ENCODE results near the gene ID2. TPM values are rescaled to one million over a fixed set of nuclear protein-coding genes. Genes with fewer than 3 reads are reported as not detected.

ID2 gene
- total RNA-seq, 1 experiment from 2014 or later, result 48.6 TPM

DNA sequence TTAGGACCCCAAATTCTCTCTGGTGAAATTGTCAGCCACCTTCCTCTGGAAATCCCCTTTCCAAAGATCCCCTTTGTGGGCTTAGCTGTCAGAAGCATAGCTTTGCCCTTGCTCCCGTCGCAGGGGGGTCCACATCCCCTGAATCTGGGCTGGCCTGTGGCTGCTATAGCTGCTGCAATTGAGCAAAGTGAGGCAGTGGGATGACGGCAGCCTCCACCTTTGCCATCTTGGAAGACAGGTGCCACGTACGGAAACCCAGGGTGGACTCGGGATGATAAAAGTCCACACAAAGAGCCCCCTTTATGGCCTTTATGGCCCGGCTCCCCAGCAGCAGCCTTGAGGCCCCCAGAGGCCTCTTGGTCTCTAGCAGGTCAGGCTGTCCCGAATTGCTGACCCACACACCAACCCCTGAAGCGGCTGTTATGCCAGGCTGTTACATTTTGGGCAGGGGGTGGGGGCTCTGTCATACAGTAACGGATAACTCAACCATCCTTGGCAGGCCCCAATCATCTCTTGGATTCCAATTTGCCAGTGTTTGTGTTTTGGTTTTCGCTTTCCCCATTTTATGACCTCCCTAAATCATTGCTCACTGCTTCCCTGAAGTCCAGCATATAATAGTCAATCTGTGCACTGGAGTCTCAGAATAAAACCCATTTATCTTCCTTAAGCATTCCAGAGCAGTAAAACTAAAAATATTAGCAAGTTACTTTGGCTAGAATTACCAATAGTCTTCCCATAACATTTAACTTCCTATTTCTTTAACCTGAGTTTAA lies 33.2 kb upstream of the ID2 start:
- WGBS (ENCODE audit: extremely low coverage, insufficient read length, low lambda C conversion rate), result no CpG with 5 or more reads among the region's 11 CpGs
- no peak overlapping the region for H2BK20ac ChIP-seq (ENCODE audit: low read depth, low read length, poor library complexity, severe bottlenecking)

More for the DNA sequence above, 33.2 kb upstream of the ID2 start:
- no peak overlapping the region for H2BK5ac ChIP-seq (ENCODE audit: insufficient read length, low read length)
- H3K9ac ChIP-seq (ENCODE audit: extremely low read depth, insufficient read length, low read length), result no peak overlapping the region
- DNase-seq, result no peak
- no peak overlapping the region for H4K8ac ChIP-seq (replicated peaks; ENCODE audit: insufficient read length, low read depth, low read length)
- no peaks in the 10 kb centered on the region for H3K27me3 ChIP-seq (ENCODE audit: insufficient read depth, low read length)
- H2BK120ac ChIP-seq (ENCODE audit: low read depth, low read length, poor library complexity, severe bottlenecking), result no peak overlapping the region
- no peak overlapping the region for H3K27ac ChIP-seq (ENCODE audit: insufficient read length, low read depth, low read length)
- H3K23me2 ChIP-seq (ENCODE audit: insufficient read length, low read depth, low read length, poor library complexity, severe bottlenecking), result no peaks in the 10 kb centered on the region
- no peak overlapping the region for H4K5ac ChIP-seq (ENCODE audit: insufficient read length, low read depth, low read length)
- H3K4me3 Mint-ChIP-seq, result no peak overlapping the region
- no peak overlapping the region for H3K4me2 ChIP-seq (ENCODE audit: insufficient read depth, insufficient read length, low read length)
- H3K4ac ChIP-seq (ENCODE audit: low read depth, low read length), result no peak overlapping the region
- peaks cover 0 to 7% of the 10 kb centered on the region in 2 experiments; a peak in 1 of 4 replicates for H3K4me1 Mint-ChIP-seq
- no peak overlapping the region for H2BK12ac ChIP-seq (ENCODE audit: insufficient read length, low read depth, low read length)
- H3K18ac ChIP-seq (ENCODE audit: insufficient read length, low read depth, low read length), result no peak overlapping the region
- H4K91ac ChIP-seq (ENCODE audit: insufficient read length, low read depth, low read length), result no peak overlapping the region
- H4K20me1 ChIP-seq (ENCODE audit: control insufficient read depth, insufficient read depth, insufficient read length), result no peaks in the 10 kb centered on the region
- no peaks in the 10 kb centered on the region for H3K9me3 ChIP-seq (ENCODE audit: control insufficient read depth, low read depth, low read length)
- no peak overlapping the region for H3T11ph ChIP-seq (ENCODE audit: low read length)
- TF ChIP-seq, protein P1, sequence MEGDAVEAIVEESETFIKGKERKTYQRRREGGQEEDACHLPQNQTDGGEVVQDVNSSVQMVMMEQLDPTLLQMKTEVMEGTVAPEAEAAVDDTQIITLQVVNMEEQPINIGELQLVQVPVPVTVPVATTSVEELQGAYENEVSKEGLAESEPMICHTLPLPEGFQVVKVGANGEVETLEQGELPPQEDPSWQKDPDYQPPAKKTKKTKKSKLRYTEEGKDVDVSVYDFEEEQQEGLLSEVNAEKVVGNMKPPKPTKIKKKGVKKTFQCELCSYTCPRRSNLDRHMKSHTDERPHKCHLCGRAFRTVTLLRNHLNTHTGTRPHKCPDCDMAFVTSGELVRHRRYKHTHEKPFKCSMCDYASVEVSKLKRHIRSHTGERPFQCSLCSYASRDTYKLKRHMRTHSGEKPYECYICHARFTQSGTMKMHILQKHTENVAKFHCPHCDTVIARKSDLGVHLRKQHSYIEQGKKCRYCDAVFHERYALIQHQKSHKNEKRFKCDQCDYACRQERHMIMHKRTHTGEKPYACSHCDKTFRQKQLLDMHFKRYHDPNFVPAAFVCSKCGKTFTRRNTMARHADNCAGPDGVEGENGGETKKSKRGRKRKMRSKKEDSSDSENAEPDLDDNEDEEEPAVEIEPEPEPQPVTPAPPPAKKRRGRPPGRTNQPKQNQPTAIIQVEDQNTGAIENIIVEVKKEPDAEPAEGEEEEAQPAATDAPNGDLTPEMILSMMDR (conservative IDR thresholded peaks at IDR 0.05), result no peak
- H3K23ac ChIP-seq (ENCODE audit: insufficient read length, low read depth, low read length), result no peak overlapping the region
- H3K14ac ChIP-seq (ENCODE audit: insufficient read depth, low read length), result no peak overlapping the region
- H3K79me2 ChIP-seq (ENCODE audit: insufficient read depth, low read length), result no peaks in the 10 kb centered on the region
- H3K36me3 Mint-ChIP-seq (ENCODE audit: insufficient read depth in 1 of 3, low read depth in 3 of 3), result peaks cover 0 to 8% (median 0%) of the 10 kb centered on the region in 3 experiments; a peak in 4 of 7 replicates
- no peaks in the 10 kb centered on the region; the same call in 1 of the 2 replicates for H3K27me3 Mint-ChIP-seq (ENCODE audit: low read depth)
- H2AFZ ChIP-seq (ENCODE audit: low read length), result no peak overlapping the region
- no peak overlapping the region for H2AK5ac ChIP-seq (ENCODE audit: insufficient read length, low read length)
- H2BK15ac ChIP-seq (ENCODE audit: low read depth, low read length), result no peak overlapping the region
- H3K4me1 ChIP-seq (ENCODE audit: insufficient read depth, low read length), result no peaks in the 10 kb centered on the region
- H3K27ac Mint-ChIP-seq, result 0 out of 7 replicates have a peak overlapping the region, but pooled peaks of 1 of the 3 experiments have one; percentile 66
- H3K79me1 ChIP-seq (ENCODE audit: insufficient read depth, low read depth, low read length, poor library complexity, severe bottlenecking), result no peaks in the 10 kb centered on the region
- H3K56ac ChIP-seq (ENCODE audit: insufficient read length, low read depth, low read length), result no peak overlapping the region
- H3K9me3 Mint-ChIP-seq, result peaks cover 3 to 11% of the 10 kb centered on the region in 2 experiments; a peak in 4 of 5 replicates
